ENCODE data around the gene ACKR4.
"Not testable (repeated sequence)": the region's sequence is repeated elsewhere in the genome, so short reads cannot be mapped to it uniquely, and the experiment has no call there.

ACKR4 gene

DNA sequence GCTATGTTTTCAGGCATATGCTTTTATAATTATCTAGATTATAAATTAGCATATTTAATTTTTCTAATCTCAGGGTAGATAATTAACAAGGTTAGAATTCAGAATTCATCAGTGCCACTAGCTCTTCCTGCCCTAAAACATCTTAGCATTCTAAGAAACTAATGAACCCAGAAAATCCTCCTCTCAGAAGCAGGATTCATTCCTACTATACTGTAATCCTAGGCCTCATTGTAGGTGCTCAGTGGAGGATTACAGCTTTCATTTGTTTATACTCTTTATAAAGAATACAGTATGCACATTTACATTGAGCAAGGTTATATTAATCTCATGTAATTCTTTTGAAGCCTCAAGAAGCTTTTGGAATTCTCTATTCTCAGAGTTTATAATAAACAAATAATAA is 41.6 kb downstream of the ACKR4 start:
- TF ChIP-seq, protein P1, sequence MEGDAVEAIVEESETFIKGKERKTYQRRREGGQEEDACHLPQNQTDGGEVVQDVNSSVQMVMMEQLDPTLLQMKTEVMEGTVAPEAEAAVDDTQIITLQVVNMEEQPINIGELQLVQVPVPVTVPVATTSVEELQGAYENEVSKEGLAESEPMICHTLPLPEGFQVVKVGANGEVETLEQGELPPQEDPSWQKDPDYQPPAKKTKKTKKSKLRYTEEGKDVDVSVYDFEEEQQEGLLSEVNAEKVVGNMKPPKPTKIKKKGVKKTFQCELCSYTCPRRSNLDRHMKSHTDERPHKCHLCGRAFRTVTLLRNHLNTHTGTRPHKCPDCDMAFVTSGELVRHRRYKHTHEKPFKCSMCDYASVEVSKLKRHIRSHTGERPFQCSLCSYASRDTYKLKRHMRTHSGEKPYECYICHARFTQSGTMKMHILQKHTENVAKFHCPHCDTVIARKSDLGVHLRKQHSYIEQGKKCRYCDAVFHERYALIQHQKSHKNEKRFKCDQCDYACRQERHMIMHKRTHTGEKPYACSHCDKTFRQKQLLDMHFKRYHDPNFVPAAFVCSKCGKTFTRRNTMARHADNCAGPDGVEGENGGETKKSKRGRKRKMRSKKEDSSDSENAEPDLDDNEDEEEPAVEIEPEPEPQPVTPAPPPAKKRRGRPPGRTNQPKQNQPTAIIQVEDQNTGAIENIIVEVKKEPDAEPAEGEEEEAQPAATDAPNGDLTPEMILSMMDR (IDR thresholded peaks at IDR 0.05; ENCODE audit: borderline replicate concordance, extremely low read depth, low read length, poor library complexity, severe bottlenecking), result no peak
- TF ChIP-seq EZH2 (IDR thresholded peaks at IDR 0.05; ENCODE audit: borderline replicate concordance, low read depth, low read length, severe bottlenecking), result no peak
- Histone ChIP-seq H3K36me3 (ENCODE audit: insufficient read depth, low read length) (peaks cover 12% of the 10 kb centered on the region), H3K79me2 (ENCODE audit: insufficient read depth, low read length) (no peaks in the 10 kb centered on the region), H3K4me3 (ENCODE audit: low read depth in 1 of 2, low read length in 2 of 2) (no peak overlapping the region), H3K9ac (ENCODE audit: low read depth, low read length) (no peak overlapping the region), H3K4me1 (ENCODE audit: insufficient read depth, low read length) (no peaks in the 10 kb centered on the region), H3K27ac (ENCODE audit: low read length) (no peak overlapping the region), H3K4me2 (ENCODE audit: insufficient read depth, low read length) (no peak overlapping the region), H3K9me3 (ENCODE audit: insufficient read depth, low read length, severe bottlenecking) (no peaks in the 10 kb centered on the region), H3K27me3 (ENCODE audit: insufficient read depth, low read length, poor library complexity) (no peaks in the 10 kb centered on the region), H2AFZ (ENCODE audit: low read depth, low read length) (no peak overlapping the region), H4K20me1 (ENCODE audit: insufficient read depth, low read length) (no peaks in the 10 kb centered on the region)
- DNase-seq (no peak), ATAC-seq (ENCODE audit: insufficient read depth, low read depth) (no peak)

DNA sequence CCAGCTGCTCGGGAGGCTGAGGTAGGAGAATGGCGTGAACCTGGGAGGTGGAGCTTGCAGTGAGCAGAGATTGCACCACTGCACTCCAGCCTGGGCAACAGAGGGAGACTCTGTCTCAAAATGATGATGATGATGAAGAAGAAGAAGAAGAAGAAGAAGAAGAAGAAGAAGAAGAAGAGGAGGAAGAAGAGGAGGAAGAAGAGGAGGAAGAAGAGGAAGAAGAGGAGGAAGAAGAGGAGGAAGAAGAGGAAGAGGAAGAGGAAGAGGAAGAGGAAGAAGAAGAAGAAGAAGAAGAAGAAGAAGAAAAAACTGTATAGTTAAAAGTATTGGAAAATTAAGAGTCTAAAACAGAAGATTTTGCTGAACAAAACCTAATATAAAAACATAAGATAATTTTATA is 44.4 kb downstream of the ACKR4 start:
- not testable (repeated sequence) for H3K9ac ChIP-seq (ENCODE audit: low read depth, low read length); H2AFZ ChIP-seq (ENCODE audit: low read depth, low read length); H3K4me2 ChIP-seq (ENCODE audit: insufficient read depth, low read length); H4K20me1 ChIP-seq (ENCODE audit: insufficient read depth, low read length); DNase-seq; H3K9me3 ChIP-seq (ENCODE audit: insufficient read depth, low read length, severe bottlenecking); ATAC-seq (ENCODE audit: insufficient read depth, low read depth); H3K79me2 ChIP-seq (ENCODE audit: insufficient read depth, low read length); H3K27ac ChIP-seq (ENCODE audit: low read length); H3K4me3 ChIP-seq (ENCODE audit: low read depth in 1 of 2, low read length in 2 of 2); H3K4me1 ChIP-seq (ENCODE audit: insufficient read depth, low read length); H3K27me3 ChIP-seq (ENCODE audit: insufficient read depth, low read length, poor library complexity)
- peaks cover 12% of the 10 kb centered on the region for H3K36me3 ChIP-seq (ENCODE audit: insufficient read depth, low read length)

DNA sequence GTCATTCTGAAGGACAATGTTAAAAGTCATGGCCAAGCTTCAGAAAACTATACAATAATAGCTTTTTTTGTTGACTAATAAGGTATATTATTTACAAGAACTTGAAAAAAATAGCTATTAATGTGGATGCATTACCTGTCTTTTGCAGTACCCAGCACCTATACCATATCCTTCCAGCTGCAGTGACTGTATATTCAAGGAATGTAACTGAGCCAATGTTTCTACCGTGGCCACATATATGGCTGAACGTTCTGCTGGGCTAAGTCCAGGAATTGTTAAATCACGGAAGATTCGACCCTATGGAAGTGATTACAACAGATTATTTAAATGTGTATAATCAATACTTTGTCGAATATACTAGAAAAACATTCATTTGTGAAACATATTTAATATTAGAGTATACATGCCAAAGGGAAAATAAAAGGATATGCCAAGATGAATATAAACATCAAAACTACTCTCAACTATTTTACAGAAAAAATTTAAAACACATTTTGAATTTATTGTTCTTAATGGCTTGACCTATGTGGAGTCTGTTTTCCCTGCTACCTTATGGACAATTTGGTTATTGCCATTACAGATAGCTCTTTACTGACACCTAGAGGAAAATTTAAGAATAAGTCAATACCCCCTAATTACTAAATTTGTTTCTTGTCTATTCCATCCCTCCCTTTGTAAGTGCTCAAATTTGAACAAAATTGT is 44.9 kb downstream of the ACKR4 start:
- H4K20me1 ChIP-seq (ENCODE audit: insufficient read depth, low read length), result no peaks in the 10 kb centered on the region
- no peak overlapping the region for H3K4me3 ChIP-seq (ENCODE audit: low read depth in 1 of 2, low read length in 2 of 2)
- no peak for DNase-seq
- H3K9me3 ChIP-seq (ENCODE audit: insufficient read depth, low read length, severe bottlenecking), result no peaks in the 10 kb centered on the region
- H3K9ac ChIP-seq (ENCODE audit: low read depth, low read length), result no peak overlapping the region
- TF ChIP-seq EZH2 (IDR thresholded peaks at IDR 0.05; ENCODE audit: borderline replicate concordance, low read depth, low read length, severe bottlenecking), result no peak
- TF ChIP-seq, protein P1 (IDR thresholded peaks at IDR 0.05; ENCODE audit: borderline replicate concordance, extremely low read depth, low read length, poor library complexity, severe bottlenecking), result peak; percentile 74
- ATAC-seq (ENCODE audit: insufficient read depth, low read depth), result peak; percentile 64
- H3K27ac ChIP-seq (ENCODE audit: low read length), result no peak overlapping the region
- H3K4me1 ChIP-seq (ENCODE audit: insufficient read depth, low read length), result no peaks in the 10 kb centered on the region
- no peak overlapping the region for H2AFZ ChIP-seq (ENCODE audit: low read depth, low read length)
- H3K4me2 ChIP-seq (ENCODE audit: insufficient read depth, low read length), result no peak overlapping the region
- peaks cover 12% of the 10 kb centered on the region for H3K36me3 ChIP-seq (ENCODE audit: insufficient read depth, low read length)
- H3K79me2 ChIP-seq (ENCODE audit: insufficient read depth, low read length), result no peaks in the 10 kb centered on the region
- no peaks in the 10 kb centered on the region for H3K27me3 ChIP-seq (ENCODE audit: insufficient read depth, low read length, poor library complexity)

DNA sequence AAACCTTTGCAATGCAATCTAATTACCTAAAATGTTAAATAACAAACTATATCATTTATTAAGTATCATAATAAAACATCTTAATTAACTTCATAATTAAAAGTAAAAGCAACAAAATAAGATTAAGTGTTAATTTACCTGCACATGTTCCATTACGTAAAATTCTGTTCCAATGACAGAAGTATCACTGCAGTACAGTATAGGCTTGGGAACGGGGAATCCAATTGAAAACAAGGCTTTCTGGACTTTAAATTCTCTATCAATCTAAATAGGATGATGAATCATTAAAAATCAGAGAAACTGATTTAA is 45.4 kb downstream of the ACKR4 start:
- TF ChIP-seq, protein P1 (IDR thresholded peaks at IDR 0.05; ENCODE audit: borderline replicate concordance, extremely low read depth, low read length, poor library complexity, severe bottlenecking), result no peak
- no peak for TF ChIP-seq EZH2 (IDR thresholded peaks at IDR 0.05; ENCODE audit: borderline replicate concordance, low read depth, low read length, severe bottlenecking)
- no peak overlapping the region for H3K4me3 ChIP-seq (ENCODE audit: low read depth in 1 of 2, low read length in 2 of 2)
- no peaks in the 10 kb centered on the region for H4K20me1 ChIP-seq (ENCODE audit: insufficient read depth, low read length)
- no peaks in the 10 kb centered on the region for H3K9me3 ChIP-seq (ENCODE audit: insufficient read depth, low read length, severe bottlenecking)
- H3K9ac ChIP-seq (ENCODE audit: low read depth, low read length), result no peak overlapping the region
- H3K4me2 ChIP-seq (ENCODE audit: insufficient read depth, low read length), result no peak overlapping the region
- DNase-seq, result no peak
- no peak overlapping the region for H2AFZ ChIP-seq (ENCODE audit: low read depth, low read length)
- no peaks in the 10 kb centered on the region for H3K4me1 ChIP-seq (ENCODE audit: insufficient read depth, low read length)
- ATAC-seq (ENCODE audit: insufficient read depth, low read depth), result no peak
- no peaks in the 10 kb centered on the region for H3K79me2 ChIP-seq (ENCODE audit: insufficient read depth, low read length)
- H3K27me3 ChIP-seq (ENCODE audit: insufficient read depth, low read length, poor library complexity), result no peaks in the 10 kb centered on the region
- peaks cover 12% of the 10 kb centered on the region for H3K36me3 ChIP-seq (ENCODE audit: insufficient read depth, low read length)
- no peak overlapping the region for H3K27ac ChIP-seq (ENCODE audit: low read length)

Measured in DND-41 (cell line).